HG02623 (cell line): ENCODE results near the gene HBD.
"Not testable (repeated sequence)": the region's sequence is repeated elsewhere in the genome, so short reads cannot be mapped to it uniquely, and the experiment has no call there.

Source experiments
- ATAC-seq: cut with Tn5 transposase; IDR thresholded peaks from one replicate; pipeline ENCODE4 v1.9.1; 2021; ENCODE audit warnings: moderate library complexity; ENCODE audit not compliant: unreplicated experiment

HBD gene

GRCh38 chr11:5254023-5254422 lies 19.7 kb upstream of the HBD start:
- ATAC-seq: not testable (repeated sequence)

GRCh38 chr11:5253440-5253839 lies 19.2 kb upstream of the HBD start:
- ATAC-seq: not testable (repeated sequence)

GRCh38 chr11:5252919-5253265 lies 18.6 kb upstream of the HBD start:
- ATAC-seq: no peak

- no peak for ATAC-seq
These were observed 18.1 kb upstream of the HBD start for GRCh38 chr11:5252192-5252918.

- ATAC-seq: no peak
These were observed 17.5 kb upstream of the HBD start for GRCh38 chr11:5251746-5252145.

GRCh38 chr11:5250543-5251204 lies 16.4 kb upstream of the HBD start:
- ATAC-seq: no peak

- ATAC-seq: not testable (repeated sequence)
These were observed 15.6 kb upstream of the HBD start, which contains the start of gene HBG1 for GRCh38 chr11:5249807-5250396. Gene HBG1 (minus strand): TSS chr11:5249857. CDS start chr11:5249804, 53 bp downstream.

GRCh38 chr11:5248498-5248897 lies 14.2 kb upstream of the HBD start:
- not testable (repeated sequence) for ATAC-seq

GRCh38 chr11:5247472-5248192 lies 13.3 kb upstream of the HBD start:
- no peak for ATAC-seq

GRCh38 chr11:5246772-5247471 lies 12.6 kb upstream of the HBD start:
- no peak for ATAC-seq

GRCh38 chr11:5245155-5245554 lies 10.9 kb upstream of the HBD start:
- ATAC-seq: no peak

GRCh38 chr11:5243816-5244180 lies 9.5 kb upstream of the HBD start:
- ATAC-seq: no peak

- ATAC-seq: no peak
These were observed 8.9 kb upstream of the HBD start for GRCh38 chr11:5242933-5243815.

- no peak for ATAC-seq
These were observed 7.9 kb upstream of the HBD start for GRCh38 chr11:5242208-5242607.

GRCh38 chr11:5241458-5241857 lies 7.2 kb upstream of the HBD start:
- no peak for ATAC-seq

GRCh38 chr11:5240458-5240857 lies 6.2 kb upstream of the HBD start:
- no peak for ATAC-seq

- ATAC-seq: no peak
These were observed 5.8 kb upstream of the HBD start for GRCh38 chr11:5240056-5240455.

GRCh38 chr11:5239046-5239445 lies 4.8 kb upstream of the HBD start:
- no peak for ATAC-seq

- ATAC-seq: no peak
These were observed 4.2 kb upstream of the HBD start for GRCh38 chr11:5238486-5238885.

- no peak for ATAC-seq
These were observed 3.1 kb upstream of the HBD start for GRCh38 chr11:5237420-5237819.
